HG02763 (cell line): ENCODE measurements around the gene ATP4B.

ENCODE experiments used
- ATAC-seq: cut with Tn5 transposase; IDR thresholded peaks from one replicate; pipeline ENCODE4 v1.9.1; 2021; ENCODE audit warnings: mild to moderate bottlenecking, moderate library complexity; ENCODE audit not compliant: unreplicated experiment

The ATP4B gene

DNA sequence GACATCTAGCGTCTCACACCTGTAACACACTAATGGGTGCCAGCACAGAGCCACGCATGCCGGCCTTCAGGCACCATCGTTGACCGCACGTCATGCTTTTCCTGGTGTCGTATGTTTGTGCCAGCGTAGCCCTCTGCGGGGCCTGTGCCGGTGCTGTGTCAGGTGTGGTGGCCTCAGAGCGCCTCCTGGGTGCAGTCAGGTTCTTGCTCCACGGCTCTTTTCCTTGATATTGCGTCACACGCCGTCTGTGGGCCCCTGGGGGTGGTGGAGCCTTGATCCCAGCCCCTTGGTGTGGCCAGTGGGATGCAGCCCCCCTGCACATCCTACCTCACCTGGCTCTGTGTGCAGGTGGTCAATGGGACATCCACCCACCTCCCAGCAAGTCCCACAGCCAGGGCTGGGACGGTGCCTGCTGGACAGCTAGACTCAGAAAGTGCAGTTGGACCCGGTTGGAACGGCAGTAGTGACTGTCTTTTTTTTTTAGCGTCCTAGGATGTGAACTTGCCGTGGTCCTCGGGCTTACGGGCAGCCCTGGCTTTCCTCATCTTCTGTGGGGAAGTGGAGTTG lies 48.9 kb downstream of the ATP4B start:
- no peak for ATAC-seq

DNA sequence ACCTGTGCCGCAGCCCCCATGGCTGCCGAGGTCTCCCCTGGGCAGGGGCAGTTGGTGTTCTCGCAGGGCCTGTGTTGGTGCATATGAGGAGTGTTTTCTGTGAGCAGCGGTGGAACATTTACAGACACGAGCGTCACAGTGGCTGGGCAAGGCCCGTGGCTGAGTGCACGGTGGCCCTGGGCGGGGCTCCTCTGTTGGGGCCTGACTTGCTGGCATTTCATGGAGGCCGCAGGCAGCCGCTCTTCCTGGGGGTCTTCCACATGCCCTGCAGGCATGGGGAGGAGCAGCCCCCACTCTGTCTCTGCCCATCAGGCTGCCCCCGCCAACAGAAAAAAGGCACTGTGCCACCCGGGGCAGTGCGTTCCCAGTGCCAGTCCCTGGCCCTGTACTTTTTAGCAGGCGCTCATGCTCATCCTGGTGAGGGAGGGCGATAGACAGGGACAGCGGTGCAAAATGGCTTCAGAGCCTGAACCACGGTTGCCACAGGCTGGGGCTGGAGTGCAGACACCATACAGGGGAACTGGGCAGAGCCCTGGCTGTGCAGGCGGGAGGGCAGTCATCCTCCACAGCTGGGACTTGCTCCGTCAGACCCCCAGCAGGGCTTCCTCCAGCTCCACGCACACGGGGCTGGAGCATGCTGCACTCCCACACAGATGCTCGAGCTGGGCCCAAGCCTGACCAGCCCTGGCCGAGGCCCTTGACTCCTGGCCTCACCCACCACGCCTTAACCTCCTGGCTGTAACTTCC lies 49.9 kb downstream of the ATP4B start:
- ATAC-seq, result no peak

DNA sequence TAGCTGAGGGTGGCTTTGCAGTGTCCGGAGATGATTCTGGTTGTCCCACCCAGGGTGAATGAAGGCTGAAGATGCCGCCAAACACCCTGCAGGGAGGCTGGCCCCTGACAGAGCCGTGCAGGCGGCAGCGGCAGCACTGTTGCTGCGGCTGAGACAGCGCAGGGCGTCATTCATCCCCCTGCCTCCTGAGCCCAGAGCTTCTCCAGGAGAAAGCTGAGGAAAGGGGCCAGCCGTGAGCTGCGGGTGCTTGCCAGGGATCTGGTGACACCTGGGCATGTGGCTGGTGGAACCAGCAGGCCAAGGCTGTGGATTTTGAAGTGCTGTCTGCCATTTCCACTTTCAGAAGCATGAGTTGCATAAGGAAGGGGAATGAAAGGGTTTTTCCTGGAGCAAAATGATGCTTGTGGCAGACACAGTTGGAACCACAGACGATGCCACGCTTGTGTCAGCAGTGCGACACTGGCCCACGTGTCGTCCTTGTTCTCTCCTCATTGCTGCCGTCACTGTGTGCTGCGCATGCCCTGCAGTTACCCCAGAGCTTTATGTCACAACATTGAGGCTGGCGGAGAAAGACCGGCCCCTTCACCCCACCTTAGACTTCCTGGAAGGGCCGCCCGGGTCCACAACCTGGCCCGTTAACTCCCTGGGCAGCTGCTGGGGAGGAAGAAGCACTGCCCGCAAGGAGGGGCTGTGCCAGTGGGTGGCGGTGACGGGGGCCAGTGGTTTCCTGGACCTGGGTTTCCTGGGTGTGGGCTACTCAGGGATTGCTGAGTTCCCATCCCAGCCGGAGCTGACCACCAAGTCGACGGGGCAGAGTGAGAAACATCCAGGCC lies 50.7 kb downstream of the ATP4B start:
- no peak for ATAC-seq

DNA sequence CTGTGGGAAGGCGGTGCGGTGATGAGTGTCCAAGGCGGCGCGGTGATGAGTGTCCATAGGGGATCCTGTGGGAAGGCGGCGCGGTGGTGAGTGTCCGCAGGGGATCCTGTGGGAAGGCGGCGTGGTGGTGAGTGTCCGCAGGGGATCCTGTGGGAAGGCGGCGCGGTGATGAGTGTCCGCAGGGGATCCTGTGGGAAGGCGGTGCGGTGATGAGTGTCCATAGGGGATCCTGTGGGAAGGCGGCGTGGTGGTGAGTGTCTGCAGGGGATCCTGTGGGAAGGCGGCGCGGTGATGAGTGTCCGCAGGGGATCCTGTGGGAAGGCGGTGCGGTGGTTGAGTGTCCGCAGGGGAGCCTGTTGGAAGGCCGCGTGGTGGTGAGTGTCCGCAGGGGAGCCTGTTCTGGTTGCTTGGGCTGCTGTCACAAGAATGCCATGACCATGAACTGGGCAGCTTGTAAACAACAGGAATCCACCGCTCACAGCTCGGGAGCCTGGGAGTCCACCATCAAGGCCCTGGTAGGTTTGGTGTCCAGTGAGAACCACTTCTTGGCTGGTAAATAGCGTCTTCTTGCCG lies 52.0 kb downstream of the ATP4B start:
- no peak for ATAC-seq

DNA sequence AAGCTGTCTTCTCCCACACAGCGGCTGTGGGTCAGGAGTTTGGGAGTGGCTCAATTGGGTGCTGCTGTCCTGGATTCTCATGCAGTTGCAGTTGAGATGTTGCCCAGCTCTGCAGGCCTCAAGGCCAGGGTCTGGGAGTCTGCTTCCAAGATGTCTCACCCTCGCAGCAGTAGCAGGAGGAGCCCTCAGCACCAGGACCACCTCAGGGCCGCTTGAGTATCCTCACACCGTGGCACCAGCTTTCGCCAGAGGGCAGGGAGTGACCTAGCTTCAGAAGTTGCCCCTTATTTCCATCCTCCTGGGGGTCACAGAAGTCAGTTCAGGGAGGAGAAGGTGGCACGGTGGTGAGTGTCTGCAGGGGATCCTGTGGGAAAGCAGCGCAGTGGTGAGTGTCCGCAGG lies 52.5 kb downstream of the ATP4B start:
- no peak for ATAC-seq

DNA sequence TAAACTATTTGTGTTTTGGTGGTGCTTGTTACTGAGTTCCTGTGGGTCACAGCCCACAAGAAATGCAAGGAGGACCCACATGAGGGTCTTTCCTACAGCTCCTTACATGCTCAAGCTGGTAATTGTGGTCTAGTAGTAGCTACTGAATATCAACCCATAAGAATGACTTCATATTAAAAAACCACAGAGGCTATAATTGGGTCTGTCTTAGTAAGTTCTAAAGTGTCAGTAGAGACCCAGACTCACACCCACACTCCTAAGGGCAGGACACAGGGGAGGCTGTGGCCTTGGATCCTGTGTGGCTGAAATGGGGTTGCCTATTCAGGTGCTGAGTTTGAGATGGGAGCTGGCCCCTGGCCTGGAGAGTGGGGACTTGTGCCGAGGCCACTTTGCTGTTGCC lies 53.8 kb downstream of the ATP4B start:
- no peak for ATAC-seq

DNA sequence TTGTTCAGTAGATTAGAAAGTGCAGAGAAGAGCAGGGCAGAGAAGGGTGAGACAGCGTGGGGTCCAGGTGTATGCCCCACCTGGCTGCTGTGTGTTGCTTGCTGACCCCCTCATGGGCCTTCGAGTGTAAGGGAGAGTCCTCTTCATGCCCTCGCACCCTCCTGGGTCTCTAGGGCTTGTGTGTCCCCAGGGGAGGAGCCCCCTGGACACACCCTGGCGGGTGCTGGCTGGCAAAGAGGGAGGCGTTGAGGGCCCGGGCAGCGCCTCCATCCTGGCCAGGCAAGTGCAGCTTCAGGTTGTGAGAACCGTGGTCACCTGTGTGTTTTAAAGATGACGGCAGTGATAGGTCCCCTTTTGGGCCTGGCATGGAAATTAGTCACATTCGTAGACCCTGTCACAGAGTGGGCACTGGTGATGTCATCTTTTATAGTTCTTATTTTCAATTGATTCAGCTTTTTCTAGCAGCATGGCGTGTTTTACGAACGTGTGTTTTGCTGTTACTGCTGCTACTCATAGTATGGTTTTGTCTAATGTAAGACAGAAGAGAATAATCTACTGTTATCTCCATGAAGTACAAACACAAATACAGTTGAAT lies 54.8 kb downstream of the ATP4B start:
- no peak for ATAC-seq

DNA sequence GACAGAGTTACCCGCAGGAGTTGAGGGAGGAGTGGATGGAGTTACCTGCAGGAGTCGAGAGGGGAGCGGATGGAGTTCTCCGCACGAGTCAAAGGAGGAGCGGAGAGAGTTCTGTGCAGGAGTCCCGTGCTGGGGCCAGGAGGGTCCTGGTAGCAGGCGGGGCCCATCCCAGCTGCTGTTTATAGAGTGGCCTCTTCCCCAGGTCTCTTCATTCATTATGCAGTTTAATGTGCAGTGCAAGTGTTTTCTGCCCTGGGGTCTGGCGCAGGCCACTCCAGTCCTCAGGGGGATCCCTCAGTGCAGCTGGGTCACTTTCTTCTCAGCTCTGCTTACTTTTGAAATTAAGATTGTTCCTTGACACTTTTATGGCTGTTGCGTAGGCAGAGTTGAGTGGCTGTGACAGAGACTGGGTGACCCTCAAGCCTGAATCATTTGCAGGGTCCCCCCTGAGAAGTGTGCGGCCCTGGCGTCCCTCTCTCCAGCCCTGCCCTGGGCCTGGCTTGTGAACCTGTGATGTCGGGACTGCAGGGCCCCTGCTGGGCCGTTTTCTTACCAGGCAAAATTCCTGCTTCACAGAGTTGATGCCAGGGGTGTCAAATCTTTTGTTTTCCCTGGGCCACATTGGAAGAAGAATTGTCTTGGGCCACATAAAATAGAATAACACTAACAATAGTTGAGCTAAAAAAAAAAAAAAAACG lies 55.6 kb downstream of the ATP4B start:
- ATAC-seq, result no peak

DNA sequence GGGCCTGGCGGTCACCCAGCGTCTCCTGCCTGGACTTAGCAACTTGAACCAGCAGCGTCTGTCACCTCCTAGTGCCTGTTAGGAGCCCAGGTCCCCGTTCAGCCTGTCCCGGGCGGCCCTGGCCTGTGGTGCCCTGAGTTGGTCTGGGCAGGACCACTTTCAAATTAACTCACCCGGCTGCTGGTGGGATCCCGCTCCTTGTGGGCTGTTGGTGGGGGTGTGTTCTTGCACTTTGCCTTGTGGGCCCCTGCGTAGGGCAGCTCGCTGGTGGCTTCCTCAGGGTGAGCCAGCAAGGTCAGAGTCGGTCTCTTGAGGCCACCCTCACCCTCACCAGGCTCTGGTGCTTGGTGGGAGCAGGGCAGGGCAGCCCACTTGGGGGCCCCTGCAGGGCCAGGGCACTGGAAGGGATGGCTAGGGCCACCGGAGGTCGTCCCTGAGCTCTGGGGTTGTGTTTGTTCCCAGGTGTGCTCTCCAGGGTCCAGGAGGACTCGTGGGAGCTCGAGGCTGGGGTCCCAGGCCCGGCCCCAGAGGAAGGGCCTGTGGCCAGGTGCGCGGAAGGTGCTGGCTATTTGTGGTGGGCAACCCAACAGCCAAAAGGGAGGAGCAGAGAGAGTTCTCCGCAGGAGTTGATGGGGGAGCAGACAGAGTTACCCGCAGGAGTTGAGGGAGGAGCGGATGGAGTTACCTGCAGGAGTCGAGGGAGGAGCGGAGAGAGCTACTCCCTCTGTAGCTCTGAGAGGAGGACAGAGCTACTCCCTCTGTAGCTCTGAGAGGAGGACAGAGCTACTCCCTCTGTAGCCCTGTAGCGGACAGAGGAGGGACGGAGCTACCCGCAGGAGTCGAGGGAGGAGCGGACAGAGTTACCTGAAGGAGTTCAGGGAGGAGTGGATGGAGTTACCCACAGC lies 56.6 kb downstream of the ATP4B start:
- no peak for ATAC-seq

DNA sequence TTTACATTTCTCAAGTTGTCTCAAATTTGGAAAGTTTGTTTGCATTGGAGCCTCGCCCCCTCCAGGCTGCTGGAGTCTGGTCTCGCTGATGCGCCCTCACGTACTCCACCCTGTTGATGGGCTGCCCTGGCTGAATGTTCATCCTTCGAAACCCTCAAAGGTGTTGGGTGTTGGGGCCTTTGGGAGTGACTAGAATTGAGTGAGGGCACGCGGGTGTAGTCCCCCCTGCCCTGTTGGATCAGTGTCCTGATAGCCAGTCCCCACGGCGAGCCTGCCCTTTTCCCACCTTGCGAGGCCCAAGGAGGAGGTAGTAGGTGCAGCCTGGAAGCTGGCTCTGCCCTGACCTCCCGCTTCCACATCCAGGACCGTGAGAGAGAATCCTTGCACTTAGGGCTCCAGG lies 58.6 kb downstream of the ATP4B start:
- ATAC-seq, result no peak
